ENCODE measurements around the gene CNTNAP2.
"Not testable (repeated sequence)": the region's sequence is repeated elsewhere in the genome, so short reads cannot be mapped to it uniquely, and the experiment has no call there.

The CNTNAP2 gene

GRCh38 chr7:148056406-148056805 is 1939.8 kb downstream of the CNTNAP2 start:
- DNase-seq = no peak
- no peaks in the 10 kb centered on the region for H3K27me3 ChIP-seq
- no peaks in the 10 kb centered on the region for H3K36me3 ChIP-seq
- no peaks in the 10 kb centered on the region for H3K9me3 ChIP-seq
- no peak for TF ChIP-seq CTCF (IDR thresholded peaks at IDR 0.05; ENCODE audit: low read depth, low read length)
- H3K4me1 ChIP-seq = no peaks in the 10 kb centered on the region
- H3K4me3 ChIP-seq (ENCODE audit: low read depth, low read length) = no peak overlapping the region

GRCh38 chr7:148058092-148058491 is 1941.5 kb downstream of the CNTNAP2 start:
- no peak for DNase-seq
- Histone ChIP-seq H3K4me3 (ENCODE audit: low read depth, low read length) (no peak overlapping the region), H3K9me3 (no peaks in the 10 kb centered on the region), H3K36me3 (no peaks in the 10 kb centered on the region), H3K4me1 (no peaks in the 10 kb centered on the region), H3K27me3 (no peaks in the 10 kb centered on the region)
- no peak for TF ChIP-seq CTCF (IDR thresholded peaks at IDR 0.05; ENCODE audit: low read depth, low read length)

- DNase-seq = no peak
- no peaks in the 10 kb centered on the region for H3K27me3 ChIP-seq
- no peaks in the 10 kb centered on the region for H3K9me3 ChIP-seq
- no peaks in the 10 kb centered on the region for H3K4me1 ChIP-seq
- no peaks in the 10 kb centered on the region for H3K36me3 ChIP-seq
- no peak overlapping the region for H3K4me3 ChIP-seq (ENCODE audit: low read depth, low read length)
- TF ChIP-seq CTCF (IDR thresholded peaks at IDR 0.05; ENCODE audit: low read depth, low read length) = no peak
Observed at GRCh38 chr7:148058753-148059152, 1942.2 kb downstream of the CNTNAP2 start.

GRCh38 chr7:148060724-148061123 is 1944.1 kb downstream of the CNTNAP2 start:
- Histone ChIP-seq H3K9me3 (no peaks in the 10 kb centered on the region), H3K36me3 (no peaks in the 10 kb centered on the region), H3K27me3 (no peaks in the 10 kb centered on the region), H3K4me3 (ENCODE audit: low read depth, low read length) (no peak overlapping the region), H3K4me1 (no peaks in the 10 kb centered on the region)
- DNase-seq = no peak
- TF ChIP-seq CTCF (IDR thresholded peaks at IDR 0.05; ENCODE audit: low read depth, low read length) = no peak

GRCh38 chr7:148078111-148078510 is 1961.5 kb downstream of the CNTNAP2 start:
- not testable (repeated sequence) for H3K4me1 ChIP-seq; H3K4me3 ChIP-seq (ENCODE audit: low read depth, low read length); H3K36me3 ChIP-seq; H3K9me3 ChIP-seq; DNase-seq; H3K27me3 ChIP-seq

GRCh38 chr7:148079206-148080080 is 1962.8 kb downstream of the CNTNAP2 start:
- DNase-seq = no peak
- Histone ChIP-seq H3K36me3 (no peaks in the 10 kb centered on the region), H3K4me3 (ENCODE audit: low read depth, low read length) (no peak overlapping the region), H3K4me1 (0 out of 2 replicates have a peak, but pooled peaks cover under 1% of the 10 kb centered on the region), H3K27me3 (no peaks in the 10 kb centered on the region), H3K9me3 (no peaks in the 10 kb centered on the region)
- no peak for TF ChIP-seq CTCF (IDR thresholded peaks at IDR 0.05; ENCODE audit: low read depth, low read length)
